ENCODE data around the gene ADARB2. TPM values are rescaled to one million over a fixed set of nuclear protein-coding genes. Genes with fewer than 3 reads are reported as not detected.
A peak's percentile ranks its signal among the peaks of the same experiment; 100 is the strongest.

Gene ADARB2
- total RNA-seq, 1 donor from 2014 or later = 1.8 TPM

- Mint-ChIP-seq H3K4me3 (peak overlapping the region; percentile 1), H3K27ac (ENCODE audit: unreplicated experiment) (peak overlapping the region; percentile 1), H3K27me3 (ENCODE audit: low read depth) (peaks cover 7% of the 10 kb centered on the region), H3K9me3 (peaks cover 10% of the 10 kb centered on the region), H3K36me3 (ENCODE audit: low read depth) (peaks cover 5% of the 10 kb centered on the region), H3K4me1 (peaks cover 36% of the 10 kb centered on the region)
- TF ChIP-seq CTCF (conservative IDR thresholded peaks at IDR 0.05) = no peak
- no peak for DNase-seq (ENCODE audit: low read depth, low spot score)
Measured at GRCh38 chr10:1483246-1483645, 254.1 kb downstream of the ADARB2 start.

GRCh38 chr10:1477578-1477977 lies 259.7 kb downstream of the ADARB2 start:
- DNase-seq (ENCODE audit: low read depth, low spot score) = no peak
- Mint-ChIP-seq H3K4me1 (peaks cover 39% of the 10 kb centered on the region), H3K36me3 (ENCODE audit: low read depth) (peaks cover 7% of the 10 kb centered on the region), H3K4me3 (no peak overlapping the region), H3K9me3 (peaks cover 12% of the 10 kb centered on the region), H3K27me3 (ENCODE audit: low read depth) (no peaks in the 10 kb centered on the region), H3K27ac (ENCODE audit: unreplicated experiment) (no peak overlapping the region)
- no peak for TF ChIP-seq CTCF (conservative IDR thresholded peaks at IDR 0.05)

GRCh38 chr10:1476455-1476803 lies 260.9 kb downstream of the ADARB2 start:
- Mint-ChIP-seq H3K27me3 (ENCODE audit: low read depth) (no peaks in the 10 kb centered on the region), H3K27ac (ENCODE audit: unreplicated experiment) (peak overlapping the region; percentile 83), H3K4me1 (peaks cover 35% of the 10 kb centered on the region), H3K9me3 (peaks cover 12% of the 10 kb centered on the region), H3K36me3 (ENCODE audit: low read depth) (peaks cover 7% of the 10 kb centered on the region), H3K4me3 (no peak overlapping the region)
- DNase-seq (ENCODE audit: low read depth, low spot score) = peak; percentile 16
- TF ChIP-seq CTCF (conservative IDR thresholded peaks at IDR 0.05) = no peak

- peak overlapping the region; percentile 83 for H3K27ac Mint-ChIP-seq (ENCODE audit: unreplicated experiment)
- no peak overlapping the region for H3K4me3 Mint-ChIP-seq
- no peaks in the 10 kb centered on the region for H3K27me3 Mint-ChIP-seq (ENCODE audit: low read depth)
- DNase-seq (ENCODE audit: low read depth, low spot score) = no peak
- TF ChIP-seq CTCF (conservative IDR thresholded peaks at IDR 0.05) = no peak
- H3K36me3 Mint-ChIP-seq (ENCODE audit: low read depth) = peaks cover 7% of the 10 kb centered on the region
- peaks cover 35% of the 10 kb centered on the region for H3K4me1 Mint-ChIP-seq
- H3K9me3 Mint-ChIP-seq = peaks cover 12% of the 10 kb centered on the region
Measured at GRCh38 chr10:1475771-1476454, 261.4 kb downstream of the ADARB2 start.

- H3K4me3 Mint-ChIP-seq = no peak overlapping the region
- DNase-seq (ENCODE audit: low read depth, low spot score) = no peak
- no peak overlapping the region for H3K27ac Mint-ChIP-seq (ENCODE audit: unreplicated experiment)
- H3K4me1 Mint-ChIP-seq = peaks cover 38% of the 10 kb centered on the region
- TF ChIP-seq CTCF (conservative IDR thresholded peaks at IDR 0.05) = no peak
- H3K36me3 Mint-ChIP-seq (ENCODE audit: low read depth) = peaks cover 7% of the 10 kb centered on the region
- no peaks in the 10 kb centered on the region for H3K27me3 Mint-ChIP-seq (ENCODE audit: low read depth)
- peaks cover 12% of the 10 kb centered on the region for H3K9me3 Mint-ChIP-seq
Measured at GRCh38 chr10:1475098-1475591, 262.2 kb downstream of the ADARB2 start.
